HAP-1 (cell line): ENCODE measurements around the gene TDRD10.

Source experiments
- DNase-seq, 2 experiments: peaks; one replicate each; pipeline ENCODE4 v3.0.0-alpha.2; 2016 to 2020; ENCODE audit warnings: low spot score in 2 of 2
- H3K27me3 ChIP-seq: fragments of 250-450 bp; sonication (Bioruptor Pico); 2 replicates; pipeline ENCODE4 v1.5.1; 2020; ENCODE audit warnings: low read depth, mild to moderate bottlenecking, moderate library complexity
- H3K36me3 ChIP-seq: fragments of 250-450 bp; sonication (Bioruptor Pico); replicated peaks from 2 replicates; pipeline ENCODE4 v1.5.1; 2020; ENCODE audit warnings: mild to moderate bottlenecking
- H3K4me1 ChIP-seq: fragments of 250-450 bp; sonication (Bioruptor Pico); 2 replicates; pipeline ENCODE4 v1.5.1; 2020; ENCODE audit warnings: mild to moderate bottlenecking
- H3K4me3 ChIP-seq: fragments of 250-450 bp; sonication (Bioruptor Pico); 2 replicates; pipeline ENCODE4 v1.5.1; 2020; ENCODE audit warnings: mild to moderate bottlenecking, moderate library complexity
- H3K9me3 ChIP-seq: fragments of 250-450 bp; sonication (Bioruptor Pico); 2 replicates; pipeline ENCODE4 v1.5.1; 2020; ENCODE audit warnings: mild to moderate bottlenecking, moderate library complexity
- in situ Hi-C: fragments of 300-500 bp; cut with MboI; formaldehyde crosslinking; loops from 3 replicates; pipeline ENCODE4 v1.14.3; 2020; ENCODE audit warnings: low sequenced_read_pairs, inconsistent platforms, mixed read lengths

The TDRD10 gene

DNA sequence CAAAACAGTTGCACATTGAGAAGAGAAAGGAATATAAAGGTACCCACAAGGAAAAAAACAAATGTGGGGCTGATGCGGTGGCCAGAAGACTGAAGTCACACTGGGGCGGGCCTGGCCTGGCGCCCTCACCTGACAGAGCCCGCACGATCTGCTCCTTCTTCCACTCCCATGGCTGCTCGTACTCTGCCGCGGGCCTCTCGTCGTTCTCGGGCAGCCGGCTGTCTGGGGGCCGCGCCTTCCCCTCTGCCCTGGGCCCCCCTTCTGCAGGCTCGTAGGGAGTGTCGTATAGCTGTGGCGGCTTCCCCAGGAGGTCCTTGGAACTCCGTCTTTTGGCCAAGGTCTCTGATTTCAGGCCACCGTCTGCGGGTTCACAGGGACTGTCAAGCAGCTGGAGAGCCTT, 13.1 kb upstream of the TDRD10 start:
- Histone ChIP-seq H3K27me3 (0 out of 2 replicates have a peak, but pooled peaks cover 3% of the 10 kb centered on the region), H3K9me3 (no peaks in the 10 kb centered on the region), H3K36me3 (no peaks in the 10 kb centered on the region), H3K4me1 (no peaks in the 10 kb centered on the region), H3K4me3 (no peak overlapping the region)
- in situ Hi-C loops: no loop called here
- no peak for DNase-seq

GRCh38 chr1:154489695-154490274, 12.2 kb upstream of the TDRD10 start:
- no peak for DNase-seq
- in situ Hi-C loops: no loop called here
- no peaks in the 10 kb centered on the region for H3K36me3 ChIP-seq
- H3K4me3 ChIP-seq: no peak overlapping the region
- H3K4me1 ChIP-seq: no peaks in the 10 kb centered on the region
- H3K9me3 ChIP-seq: no peaks in the 10 kb centered on the region
- H3K27me3 ChIP-seq: 0 out of 2 replicates have a peak, but pooled peaks cover 3% of the 10 kb centered on the region

- no peak overlapping the region for H3K4me3 ChIP-seq
- H3K27me3 ChIP-seq: 0 out of 2 replicates have a peak, but pooled peaks cover 3% of the 10 kb centered on the region
- H3K9me3 ChIP-seq: no peaks in the 10 kb centered on the region
- no peaks in the 10 kb centered on the region for H3K36me3 ChIP-seq
- in situ Hi-C loops: no loop called here
- DNase-seq: no peak
- no peaks in the 10 kb centered on the region for H3K4me1 ChIP-seq
These were observed 11.7 kb upstream of the TDRD10 start for GRCh38 chr1:154490317-154490716.

GRCh38 chr1:154492115-154492514, 9.9 kb upstream of the TDRD10 start:
- Histone ChIP-seq H3K9me3 (no peaks in the 10 kb centered on the region), H3K36me3 (no peaks in the 10 kb centered on the region), H3K4me3 (no peak overlapping the region), H3K4me1 (no peaks in the 10 kb centered on the region), H3K27me3 (0 out of 2 replicates have a peak, but pooled peaks cover 3% of the 10 kb centered on the region)
- no peak for DNase-seq
- in situ Hi-C loops: no loop called here

DNA sequence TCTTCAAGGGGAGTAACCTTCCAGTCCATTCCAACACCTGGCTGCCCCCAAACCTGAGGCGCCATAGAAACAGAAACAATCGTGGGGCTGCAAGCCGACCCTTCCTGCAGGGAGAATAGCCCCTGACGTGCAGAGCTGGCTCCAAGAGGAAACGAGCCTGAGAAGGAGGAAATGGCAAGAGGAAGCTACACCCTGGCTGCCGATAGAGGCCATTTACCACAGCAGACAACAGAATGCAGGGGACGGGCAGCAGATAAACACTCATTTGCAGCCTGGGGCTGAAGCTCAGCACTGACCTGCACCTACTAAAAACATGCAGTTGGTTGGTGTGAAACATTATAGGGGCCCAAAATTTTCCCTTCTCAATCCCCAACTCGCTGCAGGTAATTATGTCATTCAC, 8.7 kb upstream of the TDRD10 start:
- H3K9me3 ChIP-seq: no peaks in the 10 kb centered on the region
- 0 out of 2 replicates have a peak, but pooled peaks cover 3% of the 10 kb centered on the region for H3K27me3 ChIP-seq
- no peaks in the 10 kb centered on the region for H3K36me3 ChIP-seq
- DNase-seq: no peak
- H3K4me3 ChIP-seq: no peak overlapping the region
- H3K4me1 ChIP-seq: no peaks in the 10 kb centered on the region
- in situ Hi-C loops: no loop called here

- Histone ChIP-seq H3K9me3 (no peaks in the 10 kb centered on the region), H3K27me3 (peaks cover 24% of the 10 kb centered on the region), H3K36me3 (no peaks in the 10 kb centered on the region), H3K4me3 (no peak overlapping the region), H3K4me1 (no peaks in the 10 kb centered on the region)
- in situ Hi-C loops: no loop called here
- DNase-seq: no peak
These were observed 6.3 kb upstream of the TDRD10 start for GRCh38 chr1:154495496-154496273.

GRCh38 chr1:154496383-154496782, 5.6 kb upstream of the TDRD10 start:
- H3K4me1 ChIP-seq: no peaks in the 10 kb centered on the region
- peaks cover 31% of the 10 kb centered on the region for H3K27me3 ChIP-seq
- H3K9me3 ChIP-seq: no peaks in the 10 kb centered on the region
- H3K36me3 ChIP-seq: no peaks in the 10 kb centered on the region
- DNase-seq: no peak
- in situ Hi-C loops: no loop called here
- no peak overlapping the region for H3K4me3 ChIP-seq

GRCh38 chr1:154497026-154497806, 4.8 kb upstream of the TDRD10 start:
- no peak for DNase-seq
- H3K27me3 ChIP-seq: peaks cover 36% of the 10 kb centered on the region
- no peaks in the 10 kb centered on the region for H3K4me1 ChIP-seq
- H3K4me3 ChIP-seq: no peak overlapping the region
- in situ Hi-C loops: no loop called here
- no peaks in the 10 kb centered on the region for H3K36me3 ChIP-seq
- no peaks in the 10 kb centered on the region for H3K9me3 ChIP-seq

- no peaks in the 10 kb centered on the region for H3K36me3 ChIP-seq
- peaks cover 33% of the 10 kb centered on the region for H3K27me3 ChIP-seq
- H3K4me1 ChIP-seq: no peaks in the 10 kb centered on the region
- in situ Hi-C loops: no loop called here
- H3K9me3 ChIP-seq: no peaks in the 10 kb centered on the region
- H3K4me3 ChIP-seq: no peak overlapping the region
- no peak for DNase-seq
These were observed 2.6 kb upstream of the TDRD10 start for GRCh38 chr1:154499446-154499845.

- H3K9me3 ChIP-seq: no peaks in the 10 kb centered on the region
- in situ Hi-C loops: no loop called here
- H3K36me3 ChIP-seq: no peaks in the 10 kb centered on the region
- peaks cover 33% of the 10 kb centered on the region for H3K27me3 ChIP-seq
- no peak for DNase-seq
- H3K4me3 ChIP-seq: no peak overlapping the region
- no peaks in the 10 kb centered on the region for H3K4me1 ChIP-seq
These were observed 1.5 kb upstream of the TDRD10 start for GRCh38 chr1:154500533-154500932.

GRCh38 chr1:154501423-154502065, 475 bp upstream of the TDRD10 start:
- DNase-seq: peak in 1 of 2 experiments; percentile 22
- Histone ChIP-seq H3K4me3 (peak overlapping the region; percentile 17), H3K9me3 (no peaks in the 10 kb centered on the region), H3K4me1 (no peaks in the 10 kb centered on the region), H3K36me3 (no peaks in the 10 kb centered on the region), H3K27me3 (peaks cover 33% of the 10 kb centered on the region)
- in situ Hi-C loops: no loop called here

DNA sequence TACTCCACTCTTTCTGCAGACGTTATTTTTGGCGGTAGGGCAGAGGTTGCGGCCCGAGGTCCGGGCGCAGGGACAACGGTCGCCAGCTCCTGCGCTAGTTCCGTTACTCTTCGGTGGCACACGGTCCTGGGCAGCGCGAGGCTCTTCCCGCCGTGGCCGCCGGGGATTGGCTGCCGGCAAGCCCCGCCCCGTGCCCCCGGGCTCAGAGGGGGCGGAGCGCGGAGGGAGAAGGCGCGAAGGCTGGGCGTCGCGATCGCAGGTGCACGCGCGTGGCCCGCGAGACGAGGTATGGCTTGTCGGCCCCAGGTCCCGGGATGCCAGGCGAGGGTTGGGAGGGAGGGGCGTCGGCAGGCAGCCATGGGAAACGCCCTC, 711 bp downstream of the TDRD10 start:
- peaks cover 33% of the 10 kb centered on the region for H3K27me3 ChIP-seq
- H3K4me3 ChIP-seq: no peak overlapping the region
- no peaks in the 10 kb centered on the region for H3K36me3 ChIP-seq
- in situ Hi-C loops: no loop called here
- H3K9me3 ChIP-seq: no peaks in the 10 kb centered on the region
- no peak for DNase-seq
- no peaks in the 10 kb centered on the region for H3K4me1 ChIP-seq

- no peaks in the 10 kb centered on the region for H3K4me1 ChIP-seq
- peaks cover 34% of the 10 kb centered on the region for H3K27me3 ChIP-seq
- H3K9me3 ChIP-seq: no peaks in the 10 kb centered on the region
- no peaks in the 10 kb centered on the region for H3K36me3 ChIP-seq
- no peak for DNase-seq
- in situ Hi-C loops: no loop called here
- H3K4me3 ChIP-seq: no peak overlapping the region
These were observed 1.9 kb downstream of the TDRD10 start for GRCh38 chr1:154503898-154504297.
